ENCODE data around the gene CDH16. TPM values are rescaled to one million over a fixed set of nuclear protein-coding genes. Genes with fewer than 3 reads are reported as not detected.

The CDH16 gene
- total and polyA plus RNA-seq, 2 donors (not counting 3 experiments of a cell fraction or from before 2014, with no cell fraction given), result not detected

DNA sequence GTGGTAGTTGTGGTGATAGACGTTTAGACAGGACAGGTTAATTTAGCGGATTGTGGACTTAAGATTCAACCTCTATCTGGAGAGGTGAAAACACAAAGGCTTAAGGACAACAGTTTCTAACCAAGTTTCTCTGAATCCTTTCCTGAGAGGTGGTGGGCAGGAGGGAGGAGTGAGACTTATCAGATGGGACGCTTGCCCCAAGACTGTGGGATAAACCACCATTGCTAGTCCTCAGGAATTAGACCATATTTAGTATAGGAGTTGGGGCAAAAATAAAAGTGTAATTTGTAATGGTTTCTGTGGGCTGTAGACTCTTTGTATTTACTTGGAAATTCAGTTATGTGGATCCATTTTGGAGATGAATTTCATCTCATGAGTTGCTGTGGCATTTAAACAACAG, 31.8 kb downstream of the CDH16 start:
- intact Hi-C loops (cut with micrococcal nuclease), result no loop called here
- no peaks in the 10 kb centered on the region for H3K79me2 ChIP-seq (ENCODE audit: control insufficient read depth, insufficient read depth, low read length)
- no peaks in the 10 kb centered on the region for H3K4me1 ChIP-seq (ENCODE audit: control insufficient read depth, extremely low read depth, insufficient read depth, low read length)
- POLR2A ChIA-PET, result no interaction called here
- H2AFZ ChIP-seq (ENCODE audit: low read depth, low read length), result no peak overlapping the region
- no peak overlapping the region for H3K4me2 ChIP-seq (ENCODE audit: insufficient read depth, low read length)
- CTCF ChIA-PET, result interaction anchor here (0.7 to 1.3 kb wide), 4 partner anchors 14 to 42 kb away, joined by 3 to 4 read pairs (median 4); no protein-coding TSS in a partner anchor
- no peaks in the 10 kb centered on the region for H3K9me3 ChIP-seq (replicated peaks; ENCODE audit: control insufficient read depth, insufficient read depth, low read length)
- FAIRE-seq, result no peak
- H3K36me3 ChIP-seq (ENCODE audit: control insufficient read depth in 2 of 2, extremely low read depth in 1 of 2, insufficient read depth in 2 of 2, low read length in 2 of 2), result peaks cover 3 to 9% of the 10 kb centered on the region in 2 experiments
- no peaks in the 10 kb centered on the region for H3K27me3 ChIP-seq (ENCODE audit: control insufficient read depth in 2 of 2, insufficient read depth in 2 of 2, low read length in 2 of 2)
- DNase-seq (ENCODE audit: low read depth, low spot score), result peak; percentile 16
- H3K4me3 ChIP-seq (replicated peaks in 1 of 3; ENCODE audit: insufficient read depth in 1 of 3, low read depth in 1 of 3, low read length in 3 of 3), result no peak overlapping the region
- dilution Hi-C loops (cut with MboI; ENCODE audit: extremely low pct_ligation_motif_present, low sequenced_read_pairs), result no loop called here
- no peak overlapping the region for H3K9ac ChIP-seq (replicated peaks; ENCODE audit: extremely low read depth, insufficient read depth, low read length)
- no peak for TF ChIP-seq JUN (IDR thresholded peaks at IDR 0.05; ENCODE audit: borderline replicate concordance, insufficient read depth, insufficient read length, low read depth)
- TF ChIP-seq MAX (IDR thresholded peaks at IDR 0.05; ENCODE audit: insufficient read depth, insufficient read length), result no peak
- no peak for TF ChIP-seq GATA2 (IDR thresholded peaks at IDR 0.05; ENCODE audit: insufficient read depth, insufficient read length, low read depth, low read length)
- TF ChIP-seq FOS (IDR thresholded peaks at IDR 0.05; ENCODE audit: borderline replicate concordance, insufficient read depth, low read length), result no peak
- no peak for TF ChIP-seq POLR2A (IDR thresholded peaks at IDR 0.05; ENCODE audit: low read depth, low read length)
- no peak for TF ChIP-seq POLR2AphosphoS5 (IDR thresholded peaks at IDR 0.05; ENCODE audit: insufficient read depth, low read depth, low read length)
- TF ChIP-seq EZH2 (IDR thresholded peaks at IDR 0.05; ENCODE audit: borderline replicate concordance, low read depth, low read length, severe bottlenecking), result no peak
- no peak for TF ChIP-seq CTCF (IDR thresholded peaks at IDR 0.05; ENCODE audit: extremely low read depth in 1 of 2, insufficient read depth in 1 of 2, low read depth in 1 of 2, low read length in 2 of 2)
- peaks cover 4% of the 10 kb centered on the region for H4K20me1 ChIP-seq (replicated peaks; ENCODE audit: control insufficient read depth, extremely low read depth, insufficient read depth, low read length)
- H3K27ac ChIP-seq (ENCODE audit: insufficient read depth, low read depth, low read length), result no peak overlapping the region
- BruUV-seq (replicated peaks), result no TSS peak
- no peaks in the 10 kb centered on the region for H3K9me1 ChIP-seq (replicated peaks; ENCODE audit: control insufficient read depth, extremely low read depth, insufficient read depth, low read length)
